ENCODE measurements around the gene NOC2L.

DNA sequence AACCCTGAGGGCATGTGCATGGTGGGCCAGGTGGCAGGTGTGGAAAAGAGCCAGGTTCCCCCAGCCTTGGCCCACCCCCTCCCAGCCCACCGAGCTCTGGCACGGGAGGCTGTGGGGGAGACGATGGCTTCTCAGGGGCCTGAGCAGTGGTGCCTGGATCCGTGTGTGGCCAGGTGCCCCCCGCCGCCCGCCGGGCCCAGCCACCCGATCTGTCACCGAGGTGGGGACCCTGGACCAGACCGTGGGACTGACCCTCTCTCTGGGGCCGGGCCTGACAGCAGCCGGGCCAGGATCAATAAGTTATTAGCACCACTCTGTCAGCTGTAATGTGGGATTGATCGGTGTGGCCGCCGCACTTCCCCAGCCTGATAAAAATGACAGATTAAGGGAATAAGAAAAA is 21.5 kb downstream of the NOC2L start:
- no peak for TF ChIP-seq POLR2A (IDR thresholded peaks at IDR 0.05)
- TF ChIP-seq, protein P1, sequence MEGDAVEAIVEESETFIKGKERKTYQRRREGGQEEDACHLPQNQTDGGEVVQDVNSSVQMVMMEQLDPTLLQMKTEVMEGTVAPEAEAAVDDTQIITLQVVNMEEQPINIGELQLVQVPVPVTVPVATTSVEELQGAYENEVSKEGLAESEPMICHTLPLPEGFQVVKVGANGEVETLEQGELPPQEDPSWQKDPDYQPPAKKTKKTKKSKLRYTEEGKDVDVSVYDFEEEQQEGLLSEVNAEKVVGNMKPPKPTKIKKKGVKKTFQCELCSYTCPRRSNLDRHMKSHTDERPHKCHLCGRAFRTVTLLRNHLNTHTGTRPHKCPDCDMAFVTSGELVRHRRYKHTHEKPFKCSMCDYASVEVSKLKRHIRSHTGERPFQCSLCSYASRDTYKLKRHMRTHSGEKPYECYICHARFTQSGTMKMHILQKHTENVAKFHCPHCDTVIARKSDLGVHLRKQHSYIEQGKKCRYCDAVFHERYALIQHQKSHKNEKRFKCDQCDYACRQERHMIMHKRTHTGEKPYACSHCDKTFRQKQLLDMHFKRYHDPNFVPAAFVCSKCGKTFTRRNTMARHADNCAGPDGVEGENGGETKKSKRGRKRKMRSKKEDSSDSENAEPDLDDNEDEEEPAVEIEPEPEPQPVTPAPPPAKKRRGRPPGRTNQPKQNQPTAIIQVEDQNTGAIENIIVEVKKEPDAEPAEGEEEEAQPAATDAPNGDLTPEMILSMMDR (IDR thresholded peaks at IDR 0.05 in 4 of 5, conservative IDR thresholded peaks at IDR 0.05 in 1 of 5): no peak

Measured in gastrocnemius medialis (tissue), 4 donors.